ENCODE results near the gene TUBE1.

GRCh38 chr6:112034616-112034995, 52.7 kb downstream of the TUBE1 start:
- no peak for TF ChIP-seq CTCF (IDR thresholded peaks at IDR 0.05)
- TF ChIP-seq POLR2A (IDR thresholded peaks at IDR 0.05) = no peak

Measured in body of pancreas (tissue), 4 donors.